Lower leg skin (tissue), 3 donors: ENCODE results near the gene DLG2.

Experiments
- POLR2A ChIP-seq, 2 donors: fragments of 450-650 bp; IDR thresholded peaks; one replicate each; pipeline ENCODE4 v1.6.1; 2016 to 2017; ENCODE audit warnings: antibody characterized with exemption in 2 of 2, mild to moderate bottlenecking in 1 of 2, moderate library complexity in 1 of 2
- TF ChIP-seq, protein P1 (sequence below), 3 donors: fragments of 450-650 bp; IDR thresholded peaks; one replicate each; pipeline ENCODE4 v1.5.1; 2016; ENCODE audit warnings: antibody characterized with exemption in 3 of 3, mild to moderate bottlenecking in 3 of 3, moderate library complexity in 2 of 3

DNA sequence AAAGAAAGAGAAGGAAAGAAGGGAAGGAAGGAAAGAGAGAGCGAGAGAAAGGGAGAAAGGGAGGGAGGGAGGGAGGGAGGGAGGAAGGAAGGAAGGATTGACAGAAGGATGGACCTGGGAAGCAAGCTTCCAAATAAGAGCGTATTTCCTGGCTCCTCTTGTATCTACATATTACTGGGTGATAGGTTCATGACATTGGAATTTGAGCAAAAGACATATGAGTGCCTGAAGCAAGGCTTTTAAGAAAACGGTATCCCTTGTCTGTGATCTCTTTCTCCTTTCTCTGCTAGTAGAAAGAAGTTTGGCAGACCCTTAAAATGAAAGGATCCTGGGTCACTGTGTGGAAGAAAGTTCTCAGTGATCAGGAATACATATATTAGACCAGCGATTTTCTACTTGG is 1408.8 kb downstream of the DLG2 start:
- TF ChIP-seq, protein P1, sequence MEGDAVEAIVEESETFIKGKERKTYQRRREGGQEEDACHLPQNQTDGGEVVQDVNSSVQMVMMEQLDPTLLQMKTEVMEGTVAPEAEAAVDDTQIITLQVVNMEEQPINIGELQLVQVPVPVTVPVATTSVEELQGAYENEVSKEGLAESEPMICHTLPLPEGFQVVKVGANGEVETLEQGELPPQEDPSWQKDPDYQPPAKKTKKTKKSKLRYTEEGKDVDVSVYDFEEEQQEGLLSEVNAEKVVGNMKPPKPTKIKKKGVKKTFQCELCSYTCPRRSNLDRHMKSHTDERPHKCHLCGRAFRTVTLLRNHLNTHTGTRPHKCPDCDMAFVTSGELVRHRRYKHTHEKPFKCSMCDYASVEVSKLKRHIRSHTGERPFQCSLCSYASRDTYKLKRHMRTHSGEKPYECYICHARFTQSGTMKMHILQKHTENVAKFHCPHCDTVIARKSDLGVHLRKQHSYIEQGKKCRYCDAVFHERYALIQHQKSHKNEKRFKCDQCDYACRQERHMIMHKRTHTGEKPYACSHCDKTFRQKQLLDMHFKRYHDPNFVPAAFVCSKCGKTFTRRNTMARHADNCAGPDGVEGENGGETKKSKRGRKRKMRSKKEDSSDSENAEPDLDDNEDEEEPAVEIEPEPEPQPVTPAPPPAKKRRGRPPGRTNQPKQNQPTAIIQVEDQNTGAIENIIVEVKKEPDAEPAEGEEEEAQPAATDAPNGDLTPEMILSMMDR (IDR thresholded peaks at IDR 0.05), result no peak
- no peak for TF ChIP-seq POLR2A (IDR thresholded peaks at IDR 0.05)
